Fibroblast of skin of left quadriceps (primary cell): ENCODE data around the gene PADI4.
"Not testable (repeated sequence)": the region's sequence is repeated elsewhere in the genome, so short reads cannot be mapped to it uniquely, and the experiment has no call there.

Experiments used
- DNase-seq, 2 experiments: peaks; one replicate each; pipeline ENCODE4 v3.0.0-alpha.2; 2013; ENCODE audit warnings: low read depth in 2 of 2

The PADI4 gene

GRCh38 chr1:17313530-17314309 is 5.7 kb downstream of the PADI4 start:
- no peak for DNase-seq

- no peak for DNase-seq
These were observed 6.5 kb downstream of the PADI4 start for GRCh38 chr1:17314491-17314971.

- DNase-seq = no peak
These were observed 7.6 kb downstream of the PADI4 start for GRCh38 chr1:17315542-17316130.

- no peak for DNase-seq
These were observed 8.7 kb downstream of the PADI4 start for GRCh38 chr1:17316704-17317103.

- no peak for DNase-seq
These were observed 10.3 kb downstream of the PADI4 start for GRCh38 chr1:17318262-17318661.

GRCh38 chr1:17319561-17320350 is 11.8 kb downstream of the PADI4 start:
- no peak for DNase-seq

- not testable (repeated sequence) for DNase-seq
These were observed 13.9 kb downstream of the PADI4 start for GRCh38 chr1:17321857-17322390.

- DNase-seq = no peak
These were observed 20.9 kb downstream of the PADI4 start for GRCh38 chr1:17328855-17329254.

GRCh38 chr1:17329610-17330009 is 21.6 kb downstream of the PADI4 start:
- DNase-seq = no peak

GRCh38 chr1:17330856-17331255 is 22.9 kb downstream of the PADI4 start:
- no peak for DNase-seq

GRCh38 chr1:17333081-17333480 is 25.1 kb downstream of the PADI4 start:
- no peak for DNase-seq

- DNase-seq = peak; percentile 24
These were observed 28.1 kb downstream of the PADI4 start for GRCh38 chr1:17335821-17336710.

- DNase-seq = no peak
These were observed 30.9 kb downstream of the PADI4 start for GRCh38 chr1:17338706-17339493.

GRCh38 chr1:17339521-17339920 is 31.5 kb downstream of the PADI4 start:
- no peak for DNase-seq

GRCh38 chr1:17340358-17340757 is 32.4 kb downstream of the PADI4 start:
- no peak for DNase-seq

- no peak for DNase-seq
These were observed 34.0 kb downstream of the PADI4 start for GRCh38 chr1:17342014-17342441.

GRCh38 chr1:17345506-17345905 is 37.5 kb downstream of the PADI4 start:
- DNase-seq = not testable (repeated sequence)

- DNase-seq = no peak
These were observed 38.2 kb downstream of the PADI4 start for GRCh38 chr1:17346046-17346789.

- no peak for DNase-seq
These were observed 40.0 kb downstream of the PADI4 start for GRCh38 chr1:17347769-17348592.
